GM19043 (cell line): ENCODE results near the gene CACTIN.

ENCODE experiments used
- ATAC-seq: cut with Tn5 transposase; IDR thresholded peaks from one replicate; pipeline ENCODE4 v1.9.1; 2021; ENCODE audit warnings: low read depth; ENCODE audit not compliant: unreplicated experiment

The CACTIN gene

GRCh38 chr19:3613818-3614661, 12.6 kb downstream of the CACTIN start:
- no peak for ATAC-seq

GRCh38 chr19:3612901-3613741, 13.5 kb downstream of the CACTIN start:
- no peak for ATAC-seq

GRCh38 chr19:3612330-3612729, 14.3 kb downstream of the CACTIN start:
- ATAC-seq, result no peak

- ATAC-seq, result no peak
These were observed 14.7 kb downstream of the CACTIN start for GRCh38 chr19:3611841-3612240.

- ATAC-seq, result no peak
These were observed 15.6 kb downstream of the CACTIN start for GRCh38 chr19:3610745-3611717.

- ATAC-seq, result no peak
These were observed 16.5 kb downstream of the CACTIN start for GRCh38 chr19:3609779-3610719.

GRCh38 chr19:3608750-3609322, 17.8 kb downstream of the CACTIN start:
- ATAC-seq, result no peak

- ATAC-seq, result no peak
These were observed 18.4 kb downstream of the CACTIN start for GRCh38 chr19:3608079-3608641.

GRCh38 chr19:3607303-3608078, 19.1 kb downstream of the CACTIN start:
- no peak for ATAC-seq

- ATAC-seq, result no peak
These were observed 19.8 kb downstream of the CACTIN start, which contains the start of gene TBXA2R for GRCh38 chr19:3606690-3607289. Gene TBXA2R, minus strand, starts transcription at chr19:3606875. Its CDS starts 6,241 bp downstream, at chr19:3600634.

- no peak for ATAC-seq
These were observed 20.4 kb downstream of the CACTIN start for GRCh38 chr19:3606174-3606689.

- no peak for ATAC-seq
These were observed 20.8 kb downstream of the CACTIN start for GRCh38 chr19:3605770-3606169.

- ATAC-seq, result no peak
These were observed 21.2 kb downstream of the CACTIN start for GRCh38 chr19:3605361-3605760.

- no peak for ATAC-seq
These were observed 21.6 kb downstream of the CACTIN start for GRCh38 chr19:3604987-3605343.

- ATAC-seq, result no peak
These were observed 22.2 kb downstream of the CACTIN start for GRCh38 chr19:3604227-3604986.

GRCh38 chr19:3603121-3603811, 23.3 kb downstream of the CACTIN start:
- ATAC-seq, result no peak
